NCI-H2107 treated with DMSO at 0.1 percent for 48 hours (cell line): Measurements from ENCODE around the gene CD9.

ENCODE experiments used
- DNase-seq: peaks from one replicate; lab custom pipeline; 2025; ENCODE audit not compliant: unreplicated experiment; lab: John Stamatoyannopoulos, UW

The CD9 gene

GRCh38 chr12:6235906-6236640, 35.9 kb downstream of the CD9 start:
- no peak for DNase-seq

DNA sequence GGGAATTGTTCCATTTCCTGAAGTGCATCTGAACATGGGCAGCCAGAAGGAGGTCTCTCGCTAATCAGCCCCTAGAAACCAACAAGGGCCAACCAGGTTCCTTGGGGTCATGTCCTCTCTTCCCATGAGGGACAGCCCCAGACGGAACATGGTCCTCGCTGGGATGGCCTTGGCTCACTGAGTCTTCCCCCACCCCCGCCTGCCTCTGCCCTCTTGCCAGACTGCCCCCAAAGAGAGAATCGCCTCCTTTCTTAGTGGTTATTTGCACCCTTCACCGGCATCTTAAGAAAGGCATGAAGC, 36.4 kb downstream of the CD9 start:
- DNase-seq = no peak

GRCh38 chr12:6237830-6238229, 37.6 kb downstream of the CD9 start:
- DNase-seq = no peak

GRCh38 chr12:6238875-6239274, 38.7 kb downstream of the CD9 start:
- no peak for DNase-seq

DNA sequence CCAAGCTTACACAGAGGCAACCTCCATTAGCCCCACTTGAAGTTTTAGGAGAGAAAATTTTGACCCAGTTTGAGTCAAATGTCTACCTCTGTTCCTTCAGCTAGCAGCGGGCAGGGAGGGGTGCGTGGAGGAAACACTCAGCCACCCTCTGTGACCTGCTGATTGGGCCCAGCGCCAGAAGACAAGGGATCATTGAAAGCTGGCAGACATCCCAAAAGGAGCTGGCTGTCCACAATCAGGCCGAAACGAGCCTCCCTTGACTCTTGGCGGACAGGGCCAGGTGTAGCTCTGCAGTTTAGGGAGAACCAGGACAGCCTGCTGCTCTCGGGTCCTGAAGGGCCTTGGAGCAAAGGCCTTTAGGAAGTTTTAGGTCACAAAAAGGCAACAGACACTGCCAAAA, 41.3 kb downstream of the CD9 start:
- no peak for DNase-seq

DNA sequence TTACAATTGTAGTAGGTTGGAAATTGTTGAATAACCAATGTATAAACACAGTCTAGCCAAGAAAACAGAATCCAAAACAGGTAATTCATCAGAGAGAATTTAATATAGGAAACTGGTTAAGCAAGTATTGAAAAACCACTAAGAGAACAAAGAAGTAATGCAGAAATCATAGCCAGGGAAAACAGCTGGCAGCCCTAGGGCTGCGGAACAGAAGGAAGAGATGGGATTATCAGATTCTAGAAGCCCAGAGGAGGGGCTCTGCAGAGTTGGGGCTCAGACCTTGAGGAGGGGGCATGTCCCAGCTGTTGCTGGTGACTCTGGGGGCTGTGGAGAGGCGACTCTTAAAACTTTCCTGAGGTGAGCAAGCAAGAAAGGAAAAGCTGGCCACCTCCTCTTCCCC, 49.4 kb downstream of the CD9 start:
- DNase-seq = no peak

DNA sequence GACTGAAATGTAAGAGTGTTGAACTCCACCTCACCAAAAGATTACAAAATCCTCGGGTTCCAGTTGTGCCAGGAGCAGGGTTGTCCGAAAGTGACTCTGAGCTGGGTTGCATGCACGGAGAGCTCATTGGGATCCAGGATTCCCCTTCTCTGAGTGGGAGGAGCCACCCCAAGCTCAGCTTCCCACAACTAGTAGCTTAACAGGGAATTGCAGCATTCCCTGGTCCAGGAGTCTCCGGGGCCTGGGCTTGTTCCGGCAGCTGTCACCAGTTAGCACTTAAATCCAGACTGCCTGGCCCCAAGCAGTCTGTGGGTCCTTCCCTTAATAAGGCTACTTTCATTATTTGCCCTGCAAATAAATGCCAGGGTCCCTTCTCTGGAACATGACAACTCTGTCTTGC, 50.1 kb downstream of the CD9 start:
- DNase-seq = no peak

DNA sequence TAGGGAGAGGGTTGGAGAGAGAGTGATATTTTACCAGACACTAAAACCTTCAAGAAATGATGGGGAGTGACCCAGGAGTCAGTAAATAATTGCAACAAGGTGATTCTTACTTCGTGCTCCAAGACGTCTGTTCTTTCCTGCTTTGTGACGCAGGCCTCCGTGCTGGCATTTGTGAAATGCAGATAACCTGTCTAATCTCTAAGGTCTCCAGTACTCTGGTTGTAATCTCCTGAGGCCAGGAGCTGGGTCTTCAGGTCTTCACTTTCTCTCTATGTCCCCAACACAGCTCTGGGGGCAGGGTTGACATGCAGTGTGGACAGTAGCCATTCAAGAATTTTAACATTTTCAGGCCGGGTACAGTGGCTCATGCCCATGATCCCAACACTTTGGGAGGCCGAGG, 53.1 kb downstream of the CD9 start:
- no peak for DNase-seq

GRCh38 chr12:6254491-6254890, 54.3 kb downstream of the CD9 start:
- no peak for DNase-seq

DNA sequence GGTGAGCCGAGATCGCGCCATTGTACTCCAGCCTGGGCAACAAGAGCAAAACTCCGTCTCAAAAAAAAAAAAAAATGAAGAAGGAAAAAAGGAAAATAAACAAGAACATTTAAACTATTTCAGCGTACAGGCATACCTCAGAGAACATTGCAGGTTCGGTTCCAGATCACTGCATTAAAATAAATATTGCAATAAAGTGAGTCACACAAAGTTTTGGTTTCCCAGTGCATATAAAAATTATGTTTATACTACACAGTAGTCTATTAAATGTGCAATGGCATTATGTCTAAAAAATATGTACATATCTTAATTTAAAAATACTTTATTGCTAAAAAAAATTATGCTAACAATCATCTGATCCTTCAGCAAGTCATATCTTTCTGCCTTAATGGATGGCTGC, 56.8 kb downstream of the CD9 start:
- DNase-seq = no peak

DNA sequence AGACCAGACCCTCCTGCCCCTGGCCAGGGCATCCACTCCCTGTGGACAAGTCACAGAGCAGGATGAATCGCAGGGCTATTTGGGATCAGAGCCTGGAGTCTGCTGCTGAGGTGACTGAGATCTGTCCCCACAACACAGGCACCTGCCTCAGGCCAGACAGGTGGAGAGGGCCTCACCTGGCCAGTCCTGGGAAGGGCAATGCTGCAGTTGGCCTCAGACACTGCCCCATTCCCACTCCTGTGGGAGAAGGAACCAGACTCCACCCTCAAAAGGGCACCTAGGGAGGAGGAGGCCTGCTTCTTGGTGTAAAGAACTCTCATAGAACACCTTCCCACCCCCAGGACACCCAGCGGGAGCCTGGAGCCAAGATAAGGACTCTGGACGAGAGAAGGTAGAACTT, 62.0 kb downstream of the CD9 start:
- no peak for DNase-seq

GRCh38 chr12:6262623-6263022, 62.4 kb downstream of the CD9 start:
- DNase-seq = peak; percentile 77

DNA sequence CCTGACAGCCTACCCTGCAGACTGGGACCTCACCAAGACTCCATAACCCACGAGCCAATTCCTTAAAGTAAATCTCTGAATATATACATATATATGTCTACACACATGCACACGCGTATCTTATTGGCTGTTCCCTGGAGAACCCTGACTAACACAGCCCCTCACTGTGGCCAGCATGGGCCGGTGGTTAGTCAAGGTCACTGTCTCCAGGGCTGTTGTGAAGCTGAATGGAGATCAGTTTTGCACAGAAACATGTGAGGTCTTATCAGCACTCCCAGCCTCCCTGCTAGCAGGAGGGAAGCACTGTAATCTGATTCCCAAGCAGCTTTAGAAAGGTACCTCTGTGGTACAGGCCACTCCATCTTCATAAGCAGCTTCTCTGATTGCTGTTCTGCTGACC, 63.7 kb downstream of the CD9 start:
- peak; percentile 88 for DNase-seq

GRCh38 chr12:6264402-6265037, 64.3 kb downstream of the CD9 start:
- peak; percentile 94 for DNase-seq

GRCh38 chr12:6265038-6265405, 64.8 kb downstream of the CD9 start:
- no peak for DNase-seq

- peak; percentile 95 for DNase-seq
Measured at GRCh38 chr12:6266541-6266966, 66.4 kb downstream of the CD9 start.

DNA sequence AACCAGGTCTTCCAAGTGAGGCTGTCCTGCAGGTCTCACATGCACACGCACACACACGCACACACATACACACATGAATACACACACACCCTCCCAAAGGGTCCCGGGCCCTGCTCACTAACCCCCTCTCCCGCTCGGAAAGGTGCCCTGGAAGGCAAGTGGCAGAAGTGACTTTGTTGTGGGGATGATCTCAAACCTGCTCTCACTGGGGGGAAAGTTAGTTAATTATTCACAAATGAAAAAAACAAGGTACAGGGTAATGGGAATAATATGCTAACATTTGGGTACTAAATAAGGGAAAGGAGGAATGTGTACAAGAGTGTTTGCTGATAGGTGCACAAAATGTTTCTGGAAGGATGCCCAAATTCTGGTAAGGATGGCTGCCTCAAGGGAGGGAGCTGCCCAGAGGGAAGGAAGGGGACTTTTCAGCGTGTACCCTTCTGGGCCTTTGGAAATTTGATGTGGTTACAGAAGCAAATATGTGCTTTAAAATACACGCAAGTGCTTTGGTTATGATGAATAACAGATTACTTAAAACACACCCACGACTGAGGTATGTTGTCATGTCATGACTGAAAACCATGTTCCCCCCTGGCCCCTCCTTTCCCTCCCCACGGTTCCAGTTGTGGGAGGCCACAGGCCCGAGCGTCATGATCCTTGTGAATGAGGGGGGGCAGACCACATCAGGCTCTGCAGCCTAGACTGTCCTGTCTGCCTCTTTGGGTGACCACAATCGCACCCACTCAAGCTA, 66.9 kb downstream of the CD9 start:
- peak; percentile 30 for DNase-seq

- no peak for DNase-seq
Measured at GRCh38 chr12:6268484-6269157, 68.4 kb downstream of the CD9 start.

DNA sequence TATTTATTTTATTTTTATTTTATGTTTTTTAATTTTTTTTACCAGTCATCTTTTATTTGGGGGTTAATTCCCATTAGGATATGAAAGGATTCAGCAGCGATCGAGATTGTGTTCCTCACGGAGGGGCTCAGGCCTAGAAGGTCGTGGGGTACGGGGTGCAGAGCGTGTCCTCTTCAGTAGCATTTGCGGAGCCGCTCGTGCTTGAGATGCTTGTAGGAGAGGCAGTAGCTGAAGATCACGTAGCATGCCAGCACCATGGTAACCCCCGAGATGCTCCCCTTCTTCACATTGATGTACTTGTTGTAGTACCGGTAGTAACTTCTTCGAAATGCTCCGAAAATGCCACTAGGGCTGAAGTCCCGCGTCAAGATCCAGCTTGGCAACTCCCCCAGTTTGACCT, 69.8 kb downstream of the CD9 start:
- no peak for DNase-seq

- DNase-seq = no peak
Measured at GRCh38 chr12:6271281-6271680, 71.1 kb downstream of the CD9 start.

DNA sequence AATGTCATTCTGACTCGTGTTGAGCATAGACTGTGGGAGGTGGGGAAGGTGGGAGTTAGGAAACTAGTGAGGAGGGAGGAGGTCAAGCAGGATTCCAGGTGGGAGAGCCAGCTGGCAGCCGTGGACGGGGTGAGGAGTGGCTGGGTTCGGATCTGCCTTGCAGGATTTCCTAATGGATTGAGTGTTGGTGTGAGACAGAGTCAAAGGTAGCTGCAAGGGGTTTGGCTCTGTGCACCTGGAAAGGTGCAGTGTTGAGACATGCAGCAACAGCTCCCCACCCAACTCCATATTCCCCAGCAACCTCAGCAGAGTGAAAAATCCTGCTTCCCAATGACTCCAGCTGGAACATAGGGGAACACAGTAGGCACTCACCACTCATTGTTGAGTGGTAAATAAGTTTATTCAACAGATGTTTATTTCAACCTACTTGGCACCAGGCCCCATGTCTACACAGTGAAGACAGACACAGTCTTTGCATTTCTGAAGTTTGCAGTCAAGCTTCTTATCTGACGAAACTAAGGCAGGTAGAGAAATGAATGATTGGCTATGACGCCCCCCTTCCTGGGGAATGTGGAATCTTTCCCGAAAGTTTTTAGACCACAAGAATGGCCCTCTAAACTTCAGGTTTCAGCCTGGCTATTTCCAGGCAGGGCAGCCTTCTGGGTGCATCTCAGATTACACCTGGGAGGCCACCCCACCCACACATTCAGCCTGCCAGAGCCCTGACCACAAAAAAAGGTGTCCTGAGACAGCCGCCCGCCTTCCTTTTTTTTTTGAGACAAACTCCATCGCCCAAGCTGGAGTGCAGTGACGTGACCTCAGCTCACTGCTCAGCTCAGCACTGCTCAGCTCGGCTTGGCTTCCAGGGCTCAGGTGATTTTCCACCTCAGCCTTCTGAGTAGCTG, 72.4 kb downstream of the CD9 start:
- DNase-seq = peak; percentile 70
